ENCODE results near the gene DENND4B. TPM values are rescaled to one million over a fixed set of nuclear protein-coding genes. Genes with fewer than 3 reads are reported as not detected.

DENND4B gene
- polyA plus RNA-seq, 1 of the 3 experiments (the other 2 are of a cell fraction): 29.6 TPM

DNA sequence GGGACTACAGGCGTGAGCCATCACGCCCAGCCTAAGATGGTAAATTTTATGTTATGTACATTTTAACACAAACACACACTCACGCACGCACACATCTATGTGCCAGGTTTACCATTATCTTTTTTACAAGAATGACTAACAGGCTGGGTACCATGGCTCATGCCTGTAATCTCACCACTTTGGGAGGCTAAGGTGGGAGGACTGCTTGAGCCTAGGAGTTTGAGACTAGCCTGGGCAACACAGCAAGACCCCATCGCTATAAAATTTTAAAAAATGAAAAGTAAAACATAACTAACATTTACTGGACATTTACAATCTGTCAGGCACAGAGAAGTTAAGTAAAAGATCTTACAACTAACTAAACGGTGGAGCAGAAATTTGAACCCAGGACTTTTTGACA is 38.4 kb downstream of the DENND4B start:
- WGBS (ENCODE audit: low lambda C conversion rate): 91% methylated on average over 6 of the region's 6 CpGs
- ChIA-PET CTCF (interaction anchor here (0.9 kb wide), 1 partner anchor 25 kb away, joined by 3 read pairs; no protein-coding TSS in a partner anchor), POLR2A (no interaction called here)
- H2AFZ ChIP-seq (ENCODE audit: low read depth): no peak overlapping the region
- H3K9me2 ChIP-seq: no peaks in the 10 kb centered on the region
- H3K4me2 ChIP-seq: no peak overlapping the region
- H3K4me1 ChIP-seq (ENCODE audit: control insufficient read depth in 1 of 2, insufficient read depth in 2 of 2, low read depth in 1 of 2, low read length in 1 of 2): no peaks in the 10 kb centered on the region
- peaks cover 53% of the 10 kb centered on the region for H3F3A ChIP-seq (replicated peaks; ENCODE audit: insufficient read depth)
- H3K9me3 ChIP-seq: no peaks in the 10 kb centered on the region
- DNase-seq: no peak
- H3K36me3 ChIP-seq (replicated peaks in 1 of 2; ENCODE audit: control insufficient read depth in 1 of 2, insufficient read depth in 2 of 2, low read length in 1 of 2): peaks cover 0 to 10% of the 10 kb centered on the region in 2 experiments
- H3K27ac ChIP-seq (ENCODE audit: low read depth in 2 of 2, low read length in 1 of 2): no peak overlapping the region
- no peak overlapping the region for H3K9ac ChIP-seq
- H3K4me3 ChIP-seq (ENCODE audit: low read depth in 2 of 2, low read length in 1 of 2): no peak overlapping the region
- TF ChIP-seq MEF2A (IDR thresholded peaks at IDR 0.05; ENCODE audit: borderline replicate concordance, low read depth) (no peak), NFIC (IDR thresholded peaks at IDR 0.05; ENCODE audit: borderline replicate concordance) (no peak), TCF12 (IDR thresholded peaks at IDR 0.05) (no peak), RFX5 (IDR thresholded peaks at IDR 0.05; ENCODE audit: low read length) (no peak)
- TF ChIP-seq, protein P1, sequence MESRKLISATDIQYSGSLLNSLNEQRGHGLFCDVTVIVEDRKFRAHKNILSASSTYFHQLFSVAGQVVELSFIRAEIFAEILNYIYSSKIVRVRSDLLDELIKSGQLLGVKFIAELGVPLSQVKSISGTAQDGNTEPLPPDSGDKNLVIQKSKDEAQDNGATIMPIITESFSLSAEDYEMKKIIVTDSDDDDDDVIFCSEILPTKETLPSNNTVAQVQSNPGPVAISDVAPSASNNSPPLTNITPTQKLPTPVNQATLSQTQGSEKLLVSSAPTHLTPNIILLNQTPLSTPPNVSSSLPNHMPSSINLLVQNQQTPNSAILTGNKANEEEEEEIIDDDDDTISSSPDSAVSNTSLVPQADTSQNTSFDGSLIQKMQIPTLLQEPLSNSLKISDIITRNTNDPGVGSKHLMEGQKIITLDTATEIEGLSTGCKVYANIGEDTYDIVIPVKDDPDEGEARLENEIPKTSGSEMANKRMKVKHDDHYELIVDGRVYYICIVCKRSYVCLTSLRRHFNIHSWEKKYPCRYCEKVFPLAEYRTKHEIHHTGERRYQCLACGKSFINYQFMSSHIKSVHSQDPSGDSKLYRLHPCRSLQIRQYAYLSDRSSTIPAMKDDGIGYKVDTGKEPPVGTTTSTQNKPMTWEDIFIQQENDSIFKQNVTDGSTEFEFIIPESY (IDR thresholded peaks at IDR 0.05; ENCODE audit: borderline replicate concordance, low read depth): no peak
- TF ChIP-seq, protein P2, sequence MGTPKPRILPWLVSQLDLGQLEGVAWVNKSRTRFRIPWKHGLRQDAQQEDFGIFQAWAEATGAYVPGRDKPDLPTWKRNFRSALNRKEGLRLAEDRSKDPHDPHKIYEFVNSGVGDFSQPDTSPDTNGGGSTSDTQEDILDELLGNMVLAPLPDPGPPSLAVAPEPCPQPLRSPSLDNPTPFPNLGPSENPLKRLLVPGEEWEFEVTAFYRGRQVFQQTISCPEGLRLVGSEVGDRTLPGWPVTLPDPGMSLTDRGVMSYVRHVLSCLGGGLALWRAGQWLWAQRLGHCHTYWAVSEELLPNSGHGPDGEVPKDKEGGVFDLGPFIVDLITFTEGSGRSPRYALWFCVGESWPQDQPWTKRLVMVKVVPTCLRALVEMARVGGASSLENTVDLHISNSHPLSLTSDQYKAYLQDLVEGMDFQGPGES (IDR thresholded peaks at IDR 0.05; ENCODE audit: low read depth, low read length): no peak
- TF ChIP-seq, protein P3, sequence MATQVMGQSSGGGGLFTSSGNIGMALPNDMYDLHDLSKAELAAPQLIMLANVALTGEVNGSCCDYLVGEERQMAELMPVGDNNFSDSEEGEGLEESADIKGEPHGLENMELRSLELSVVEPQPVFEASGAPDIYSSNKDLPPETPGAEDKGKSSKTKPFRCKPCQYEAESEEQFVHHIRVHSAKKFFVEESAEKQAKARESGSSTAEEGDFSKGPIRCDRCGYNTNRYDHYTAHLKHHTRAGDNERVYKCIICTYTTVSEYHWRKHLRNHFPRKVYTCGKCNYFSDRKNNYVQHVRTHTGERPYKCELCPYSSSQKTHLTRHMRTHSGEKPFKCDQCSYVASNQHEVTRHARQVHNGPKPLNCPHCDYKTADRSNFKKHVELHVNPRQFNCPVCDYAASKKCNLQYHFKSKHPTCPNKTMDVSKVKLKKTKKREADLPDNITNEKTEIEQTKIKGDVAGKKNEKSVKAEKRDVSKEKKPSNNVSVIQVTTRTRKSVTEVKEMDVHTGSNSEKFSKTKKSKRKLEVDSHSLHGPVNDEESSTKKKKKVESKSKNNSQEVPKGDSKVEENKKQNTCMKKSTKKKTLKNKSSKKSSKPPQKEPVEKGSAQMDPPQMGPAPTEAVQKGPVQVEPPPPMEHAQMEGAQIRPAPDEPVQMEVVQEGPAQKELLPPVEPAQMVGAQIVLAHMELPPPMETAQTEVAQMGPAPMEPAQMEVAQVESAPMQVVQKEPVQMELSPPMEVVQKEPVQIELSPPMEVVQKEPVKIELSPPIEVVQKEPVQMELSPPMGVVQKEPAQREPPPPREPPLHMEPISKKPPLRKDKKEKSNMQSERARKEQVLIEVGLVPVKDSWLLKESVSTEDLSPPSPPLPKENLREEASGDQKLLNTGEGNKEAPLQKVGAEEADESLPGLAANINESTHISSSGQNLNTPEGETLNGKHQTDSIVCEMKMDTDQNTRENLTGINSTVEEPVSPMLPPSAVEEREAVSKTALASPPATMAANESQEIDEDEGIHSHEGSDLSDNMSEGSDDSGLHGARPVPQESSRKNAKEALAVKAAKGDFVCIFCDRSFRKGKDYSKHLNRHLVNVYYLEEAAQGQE (IDR thresholded peaks at IDR 0.05; ENCODE audit: low read depth, low read length): no peak
- peaks cover 100% of the 10 kb centered on the region for H3K79me2 ChIP-seq (ENCODE audit: insufficient read depth)
- H4K20me1 ChIP-seq (ENCODE audit: insufficient read depth): peaks cover 65% of the 10 kb centered on the region
- no peaks in the 10 kb centered on the region for H3K27me3 ChIP-seq (ENCODE audit: insufficient read depth)

DNA sequence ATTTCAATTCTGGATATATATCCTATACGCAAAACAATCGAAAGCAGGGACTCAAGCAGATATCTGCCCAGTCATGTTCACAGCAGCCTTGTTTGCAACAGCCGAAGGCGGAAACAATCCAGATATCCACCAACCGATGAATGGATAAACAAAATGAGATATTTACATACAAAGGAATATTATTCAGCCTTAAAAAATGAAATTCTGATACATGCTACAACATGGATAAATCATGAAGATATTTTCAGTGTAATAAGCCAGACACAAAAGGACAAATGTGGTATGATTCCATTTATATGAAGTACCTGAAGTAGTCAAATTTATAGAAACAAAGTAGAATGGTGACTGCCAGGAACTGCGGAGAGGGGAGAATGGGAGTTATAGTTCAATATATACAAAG is 39.4 kb downstream of the DENND4B start:
- Histone ChIP-seq H2AFZ (ENCODE audit: low read depth) (no peak overlapping the region), H4K20me1 (ENCODE audit: insufficient read depth) (peaks cover 57% of the 10 kb centered on the region), H3K36me3 (replicated peaks in 1 of 2; ENCODE audit: control insufficient read depth in 1 of 2, insufficient read depth in 2 of 2, low read length in 1 of 2) (peaks cover 0 to 10% of the 10 kb centered on the region in 2 experiments), H3K4me1 (ENCODE audit: control insufficient read depth in 1 of 2, insufficient read depth in 2 of 2, low read depth in 1 of 2, low read length in 1 of 2) (no peaks in the 10 kb centered on the region), H3K27me3 (ENCODE audit: insufficient read depth) (no peaks in the 10 kb centered on the region), H3K4me2 (no peak overlapping the region), H3K79me2 (ENCODE audit: insufficient read depth) (peaks cover 100% of the 10 kb centered on the region), H3K9me3 (no peaks in the 10 kb centered on the region), H3K9me2 (no peaks in the 10 kb centered on the region), H3K4me3 (ENCODE audit: low read depth in 2 of 2, low read length in 1 of 2) (no peak overlapping the region), H3K27ac (ENCODE audit: low read depth in 2 of 2, low read length in 1 of 2) (no peak overlapping the region), H3F3A (replicated peaks; ENCODE audit: insufficient read depth) (peaks cover 52% of the 10 kb centered on the region), H3K9ac (no peak overlapping the region)
- DNase-seq: no peak
- WGBS (ENCODE audit: low lambda C conversion rate): 94% methylated on average over 6 of the region's 6 CpGs
- ChIA-PET POLR2A (no interaction called here), CTCF (no interaction called here)
- no peak for TF ChIP-seq RFX5 (IDR thresholded peaks at IDR 0.05; ENCODE audit: low read length)
- TF ChIP-seq, protein P4, sequence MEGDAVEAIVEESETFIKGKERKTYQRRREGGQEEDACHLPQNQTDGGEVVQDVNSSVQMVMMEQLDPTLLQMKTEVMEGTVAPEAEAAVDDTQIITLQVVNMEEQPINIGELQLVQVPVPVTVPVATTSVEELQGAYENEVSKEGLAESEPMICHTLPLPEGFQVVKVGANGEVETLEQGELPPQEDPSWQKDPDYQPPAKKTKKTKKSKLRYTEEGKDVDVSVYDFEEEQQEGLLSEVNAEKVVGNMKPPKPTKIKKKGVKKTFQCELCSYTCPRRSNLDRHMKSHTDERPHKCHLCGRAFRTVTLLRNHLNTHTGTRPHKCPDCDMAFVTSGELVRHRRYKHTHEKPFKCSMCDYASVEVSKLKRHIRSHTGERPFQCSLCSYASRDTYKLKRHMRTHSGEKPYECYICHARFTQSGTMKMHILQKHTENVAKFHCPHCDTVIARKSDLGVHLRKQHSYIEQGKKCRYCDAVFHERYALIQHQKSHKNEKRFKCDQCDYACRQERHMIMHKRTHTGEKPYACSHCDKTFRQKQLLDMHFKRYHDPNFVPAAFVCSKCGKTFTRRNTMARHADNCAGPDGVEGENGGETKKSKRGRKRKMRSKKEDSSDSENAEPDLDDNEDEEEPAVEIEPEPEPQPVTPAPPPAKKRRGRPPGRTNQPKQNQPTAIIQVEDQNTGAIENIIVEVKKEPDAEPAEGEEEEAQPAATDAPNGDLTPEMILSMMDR (IDR thresholded peaks at IDR 0.05): no peak

All from SK-N-SH (cell line).